Kidney epithelial cell (primary cell): ENCODE measurements around the gene MACROH2A1. TPM values are rescaled to one million over a fixed set of nuclear protein-coding genes. Genes with fewer than 3 reads are reported as not detected.

ENCODE experiments used
- DNase-seq: peaks from one replicate; pipeline ENCODE4 v3.0.0-alpha.2; 2010; ENCODE audit warnings: low read depth
- H3K27me3 ChIP-seq: 2 replicates; pipeline ENCODE4 v1.6.0; 2011; ENCODE audit warnings: low read length; ENCODE audit not compliant: control insufficient read depth, insufficient read depth
- H3K36me3 ChIP-seq: 2 replicates; pipeline ENCODE4 v1.5.1; 2011; ENCODE audit warnings: low read length; ENCODE audit not compliant: control insufficient read depth, insufficient read depth
- H3K4me3 ChIP-seq: 2 replicates; pipeline ENCODE4 v1.5.1; 2011; ENCODE audit warnings: low read depth, mild to moderate bottlenecking, control low read depth, low read length
- total RNA-seq: library from RNA; depleted of rRNA; stranded (reverse); fragments of >200 nt; gene quantifications from 2 replicates; pipeline ENCODE4 v1.2.3, GENCODE V29; 2015
- TF ChIP-seq, protein P1 (sequence below): IDR thresholded peaks from 2 replicates; pipeline ENCODE4 v1.5.1; 2011; ENCODE audit warnings: mild to moderate bottlenecking, moderate library complexity, low read length, control low read depth, inconsistent platforms; ENCODE audit not compliant: insufficient read depth, poor library complexity, severe bottlenecking

Gene MACROH2A1
- total RNA-seq, 1 donor from 2014 or later: 298 TPM

GRCh38 chr5:135295852-135296251 is 103.2 kb downstream of the MACROH2A1 start:
- Histone ChIP-seq H3K27me3 (no peaks in the 10 kb centered on the region), H3K36me3 (no peaks in the 10 kb centered on the region), H3K4me3 (no peak overlapping the region)
- TF ChIP-seq, protein P1, sequence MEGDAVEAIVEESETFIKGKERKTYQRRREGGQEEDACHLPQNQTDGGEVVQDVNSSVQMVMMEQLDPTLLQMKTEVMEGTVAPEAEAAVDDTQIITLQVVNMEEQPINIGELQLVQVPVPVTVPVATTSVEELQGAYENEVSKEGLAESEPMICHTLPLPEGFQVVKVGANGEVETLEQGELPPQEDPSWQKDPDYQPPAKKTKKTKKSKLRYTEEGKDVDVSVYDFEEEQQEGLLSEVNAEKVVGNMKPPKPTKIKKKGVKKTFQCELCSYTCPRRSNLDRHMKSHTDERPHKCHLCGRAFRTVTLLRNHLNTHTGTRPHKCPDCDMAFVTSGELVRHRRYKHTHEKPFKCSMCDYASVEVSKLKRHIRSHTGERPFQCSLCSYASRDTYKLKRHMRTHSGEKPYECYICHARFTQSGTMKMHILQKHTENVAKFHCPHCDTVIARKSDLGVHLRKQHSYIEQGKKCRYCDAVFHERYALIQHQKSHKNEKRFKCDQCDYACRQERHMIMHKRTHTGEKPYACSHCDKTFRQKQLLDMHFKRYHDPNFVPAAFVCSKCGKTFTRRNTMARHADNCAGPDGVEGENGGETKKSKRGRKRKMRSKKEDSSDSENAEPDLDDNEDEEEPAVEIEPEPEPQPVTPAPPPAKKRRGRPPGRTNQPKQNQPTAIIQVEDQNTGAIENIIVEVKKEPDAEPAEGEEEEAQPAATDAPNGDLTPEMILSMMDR: no peak
- no peak for DNase-seq

GRCh38 chr5:135294793-135295192 is 104.2 kb downstream of the MACROH2A1 start:
- H3K4me3 ChIP-seq: no peak overlapping the region
- TF ChIP-seq, protein P1: no peak
- no peaks in the 10 kb centered on the region for H3K36me3 ChIP-seq
- no peaks in the 10 kb centered on the region for H3K27me3 ChIP-seq
- DNase-seq: no peak

DNA sequence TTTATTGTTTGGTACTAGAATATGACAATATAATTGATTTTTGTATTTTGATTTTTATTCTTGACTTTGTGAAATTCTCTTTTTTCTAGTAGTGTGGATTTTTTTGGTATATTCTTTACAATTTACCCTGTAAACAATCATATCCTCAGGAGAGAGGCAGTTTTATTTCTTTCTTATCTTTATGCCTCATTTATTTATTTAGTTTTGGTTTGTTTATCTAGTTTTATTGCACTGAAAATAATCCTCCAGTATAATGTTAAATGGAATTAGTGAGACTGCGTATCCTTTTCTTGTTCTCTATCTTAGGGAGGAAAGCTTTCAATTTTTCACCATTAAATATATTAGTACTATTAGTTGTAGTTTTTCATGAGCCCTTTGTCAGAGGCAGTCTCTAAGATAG is 109.4 kb downstream of the MACROH2A1 start:
- TF ChIP-seq, protein P1: no peak
- Histone ChIP-seq H3K36me3 (no peaks in the 10 kb centered on the region), H3K4me3 (no peak overlapping the region), H3K27me3 (no peaks in the 10 kb centered on the region)
- no peak for DNase-seq

DNA sequence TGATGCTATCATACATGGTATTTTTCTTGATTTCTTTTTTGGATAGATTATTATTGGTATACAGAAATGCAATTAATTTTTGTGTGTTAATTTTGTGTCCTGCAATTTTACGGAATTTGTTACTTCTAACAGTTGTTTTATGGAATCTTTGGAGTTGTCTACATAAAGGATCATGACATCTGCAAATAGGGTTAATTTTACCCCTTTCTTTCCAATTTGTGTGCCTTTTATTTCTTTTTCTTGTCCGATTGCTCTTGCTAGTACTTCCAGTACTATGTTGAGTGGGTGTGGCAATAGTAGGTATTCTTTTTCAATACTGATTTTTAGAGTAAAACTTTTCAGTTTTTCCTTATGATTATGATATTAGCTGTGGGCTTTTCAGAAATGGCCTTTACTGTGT is 111.5 kb downstream of the MACROH2A1 start:
- Histone ChIP-seq H3K27me3 (peaks cover 3% of the 10 kb centered on the region), H3K4me3 (no peak overlapping the region), H3K36me3 (no peaks in the 10 kb centered on the region)
- no peak for DNase-seq
- TF ChIP-seq, protein P1: no peak

Other genes starting within 250 kb of the MACROH2A1 start
- not detected in 2 replicates for gene DCANP1, start 48.1 kb upstream of the MACROH2A1 start, total RNA-seq
- gene TIFAB, start 53.1 kb upstream of the MACROH2A1 start, total RNA-seq: not detected in 2 replicates
- gene NEUROG1, start 136.7 kb upstream of the MACROH2A1 start, total RNA-seq: 0.04 TPM in 1 of 2 replicates, not detected in the other
- gene CXCL14, start 179.8 kb upstream of the MACROH2A1 start, total RNA-seq: not detected in 2 replicates